ENCODE results near the gene PDZD2.

DNA sequence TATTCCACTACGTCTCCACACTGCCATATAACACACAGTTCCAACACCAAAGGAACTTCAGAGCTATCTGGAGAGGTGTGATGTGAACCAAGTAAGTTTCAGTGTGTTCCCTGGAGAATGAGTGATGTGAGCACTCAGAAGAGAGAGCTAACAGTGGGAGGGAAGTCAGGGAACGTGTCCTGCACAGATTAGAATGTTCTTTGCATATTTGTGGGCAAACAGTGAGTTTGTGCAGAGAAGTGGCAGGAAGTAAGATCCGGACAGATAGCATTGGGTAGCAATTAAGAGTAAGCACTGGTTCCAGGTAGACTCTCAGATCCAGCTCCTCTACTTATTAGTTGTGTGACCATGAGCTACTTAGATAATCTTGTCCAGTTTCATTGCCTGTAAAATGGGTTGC, 206.4 kb downstream of the PDZD2 start:
- TF ChIP-seq CTCF (conservative IDR thresholded peaks at IDR 0.05; ENCODE audit: low read depth in 2 of 2) (no peak), EZH2 (IDR thresholded peaks at IDR 0.05; ENCODE audit: low read depth, unreplicated experiment) (no peak), CREB1 (CRISPR knock-in tag; IDR thresholded peaks at IDR 0.05; ENCODE audit: low read depth) (no peak)
- TF ChIP-seq, protein P1, sequence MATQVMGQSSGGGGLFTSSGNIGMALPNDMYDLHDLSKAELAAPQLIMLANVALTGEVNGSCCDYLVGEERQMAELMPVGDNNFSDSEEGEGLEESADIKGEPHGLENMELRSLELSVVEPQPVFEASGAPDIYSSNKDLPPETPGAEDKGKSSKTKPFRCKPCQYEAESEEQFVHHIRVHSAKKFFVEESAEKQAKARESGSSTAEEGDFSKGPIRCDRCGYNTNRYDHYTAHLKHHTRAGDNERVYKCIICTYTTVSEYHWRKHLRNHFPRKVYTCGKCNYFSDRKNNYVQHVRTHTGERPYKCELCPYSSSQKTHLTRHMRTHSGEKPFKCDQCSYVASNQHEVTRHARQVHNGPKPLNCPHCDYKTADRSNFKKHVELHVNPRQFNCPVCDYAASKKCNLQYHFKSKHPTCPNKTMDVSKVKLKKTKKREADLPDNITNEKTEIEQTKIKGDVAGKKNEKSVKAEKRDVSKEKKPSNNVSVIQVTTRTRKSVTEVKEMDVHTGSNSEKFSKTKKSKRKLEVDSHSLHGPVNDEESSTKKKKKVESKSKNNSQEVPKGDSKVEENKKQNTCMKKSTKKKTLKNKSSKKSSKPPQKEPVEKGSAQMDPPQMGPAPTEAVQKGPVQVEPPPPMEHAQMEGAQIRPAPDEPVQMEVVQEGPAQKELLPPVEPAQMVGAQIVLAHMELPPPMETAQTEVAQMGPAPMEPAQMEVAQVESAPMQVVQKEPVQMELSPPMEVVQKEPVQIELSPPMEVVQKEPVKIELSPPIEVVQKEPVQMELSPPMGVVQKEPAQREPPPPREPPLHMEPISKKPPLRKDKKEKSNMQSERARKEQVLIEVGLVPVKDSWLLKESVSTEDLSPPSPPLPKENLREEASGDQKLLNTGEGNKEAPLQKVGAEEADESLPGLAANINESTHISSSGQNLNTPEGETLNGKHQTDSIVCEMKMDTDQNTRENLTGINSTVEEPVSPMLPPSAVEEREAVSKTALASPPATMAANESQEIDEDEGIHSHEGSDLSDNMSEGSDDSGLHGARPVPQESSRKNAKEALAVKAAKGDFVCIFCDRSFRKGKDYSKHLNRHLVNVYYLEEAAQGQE (IDR thresholded peaks at IDR 0.05; ENCODE audit: unreplicated experiment), result no peak

Measured in GM23338 (cell line).